Posterior vena cava (tissue), 2 donors: ENCODE measurements around the gene KANSL1. TPM values are rescaled to one million over a fixed set of nuclear protein-coding genes. Genes with fewer than 3 reads are reported as not detected.
"Not testable (repeated sequence)": the region's sequence is repeated elsewhere in the genome, so short reads cannot be mapped to it uniquely, and the experiment has no call there.

ENCODE experiments used
- DNase-seq: peaks from one replicate; pipeline ENCODE4 v3.0.0-alpha.2; 2020; ENCODE audit warnings: low spot score
- intact Hi-C, 2 donors: fragments of 100-400 bp; cut with DNase I; formaldehyde crosslinking; loops; one replicate each; pipeline versions ENCODE4 v1.14.1 to v1.14.2; 2022 to 2023
- long read RNA-seq, 2 donors: library from polyadenylated mRNA; unstranded; transcript quantifications; one replicate each; pipeline ENCODE4 v2.0.0, GENCODE V29; 2020 to 2021
- total RNA-seq, 2 donors: library from RNA; stranded (reverse); fragmentation: NEBNext Ultra II Directional; extraction: Animal tissue kit (Norgen Biotek cat#: 25700); gene quantifications; one replicate each; pipeline ENCODE4 v1.2.1, GENCODE V29; 2021
- donor health status: DM: yes; HTN: yes; CAD: no.
- donor health status: DM: yes; HTN: yes; CAD: no.

The KANSL1 gene
- 10 to 100 TPM; 65.9 to 73.1 TPM for total RNA-seq
- long read RNA-seq, donor 1, partial matches to known transcripts, result 8 of 23 reads
- long read RNA-seq, donor 1, other reads (novel, unspliced or antisense), result 13 of 23 reads
- long read RNA-seq, donor 2, full-length matches to known transcripts, result 8 of 21 reads
- long read RNA-seq, donor 2, partial matches to known transcripts, result 3 of 21 reads
- long read RNA-seq, donor 2, other reads (novel, unspliced or antisense), result 10 of 21 reads

GRCh38 chr17:46193151-46193625 is at the start of gene KANSL1:
KANSL1 (minus strand) TSS chr17:46193429; CDS start chr17:46172143, 21,286 bp downstream.
- DNase-seq, result peak; percentile 98
- intact Hi-C loops, result loop anchor here (5.0 to 10.0 kb wide), 2 partner anchors 88 to 146 kb away; no protein-coding TSS in a partner anchor

- DNase-seq, intact Hi-C loops: not testable (repeated sequence)
Measured at GRCh38 chr17:46231359-46231758, 38.1 kb upstream of the KANSL1 start.

GRCh38 chr17:46225274-46225794 is 32.1 kb upstream of the KANSL1 start:
- intact Hi-C loops, result not testable (repeated sequence)
- peak; percentile 97 for DNase-seq

- DNase-seq, intact Hi-C loops: not testable (repeated sequence)
Measured at GRCh38 chr17:46224864-46225263, 31.6 kb upstream of the KANSL1 start.

GRCh38 chr17:46223041-46223440 is 29.8 kb upstream of the KANSL1 start:
- DNase-seq, intact Hi-C loops: not testable (repeated sequence)

- intact Hi-C loops, result loop anchor here in 1 of 2 donors (10.0 kb wide), 1 partner anchor 68 kb away; no protein-coding TSS in a partner anchor
- DNase-seq, result no peak
Measured at GRCh38 chr17:46216682-46217081, 23.5 kb upstream of the KANSL1 start.

GRCh38 chr17:46212634-46213435 is 19.6 kb upstream of the KANSL1 start:
- no peak for DNase-seq
- intact Hi-C loops, result loop anchor here in 1 of 2 donors (5.0 to 10.0 kb wide), 2 partner anchors 72 to 171 kb away; no protein-coding TSS in a partner anchor

- intact Hi-C loops, result no loop called here
Measured at GRCh38 chr17:46208997-46209396, 15.8 kb upstream of the KANSL1 start.

GRCh38 chr17:46205975-46206374 is 12.7 kb upstream of the KANSL1 start:
- intact Hi-C loops, result no loop called here
- no peak for DNase-seq

More at GRCh38 chr17:46208997-46209396, 15.8 kb upstream of the KANSL1 start:
- DNase-seq, result no peak

GRCh38 chr17:46202424-46202823 is 9.2 kb upstream of the KANSL1 start:
- intact Hi-C loops, result loop anchor here in 1 of 2 donors (5.0 kb wide), 1 partner anchor 150 kb away; no protein-coding TSS in a partner anchor
- no peak for DNase-seq

GRCh38 chr17:46201491-46201890 is 8.3 kb upstream of the KANSL1 start:
- intact Hi-C loops, result loop anchor here in 1 of 2 donors (5.0 kb wide), 1 partner anchor 149 kb away; no protein-coding TSS in a partner anchor
- DNase-seq, result no peak

- DNase-seq, result no peak
- intact Hi-C loops, result loop anchor here in 1 of 2 donors (5.0 kb wide), 1 partner anchor 148 kb away; no protein-coding TSS in a partner anchor
Measured at GRCh38 chr17:46200197-46200596, 7.0 kb upstream of the KANSL1 start.

- no peak for DNase-seq
- intact Hi-C loops, result loop anchor here in 1 of 2 donors (10.0 kb wide), 1 partner anchor 95 kb away; no protein-coding TSS in a partner anchor
Measured at GRCh38 chr17:46199379-46199778, 6.2 kb upstream of the KANSL1 start.

- no peak for DNase-seq
- intact Hi-C loops, result loop anchor here in 1 of 2 donors (10.0 kb wide), 1 partner anchor 93 kb away; no protein-coding TSS in a partner anchor
Measured at GRCh38 chr17:46198233-46198632, 5.0 kb upstream of the KANSL1 start.

- intact Hi-C loops, result loop anchor here in 1 of 2 donors (10.0 kb wide), 1 partner anchor 93 kb away; no protein-coding TSS in a partner anchor
- no peak for DNase-seq
Measured at GRCh38 chr17:46197530-46197929, 4.3 kb upstream of the KANSL1 start.

GRCh38 chr17:46195939-46196716 is 2.9 kb upstream of the KANSL1 start:
- no peak for DNase-seq
- intact Hi-C loops, result loop anchor here in 1 of 2 donors (10.0 kb wide), 1 partner anchor 91 kb away; no protein-coding TSS in a partner anchor

GRCh38 chr17:46195217-46195855 is 2.1 kb upstream of the KANSL1 start:
- intact Hi-C loops, result loop anchor here in 1 of 2 donors (10.0 kb wide), 1 partner anchor 91 kb away; no protein-coding TSS in a partner anchor
- no peak for DNase-seq
